GM18517 (cell line): ENCODE results near the gene KCNC2.
"Not testable (repeated sequence)": the region's sequence is repeated elsewhere in the genome, so short reads cannot be mapped to it uniquely, and the experiment has no call there.

Source experiments
- ATAC-seq: cut with Tn5 transposase; IDR thresholded peaks from one replicate; pipeline ENCODE4 v1.9.1; 2021; ENCODE audit warnings: mild to moderate bottlenecking, moderate library complexity; ENCODE audit not compliant: unreplicated experiment

KCNC2 gene

DNA sequence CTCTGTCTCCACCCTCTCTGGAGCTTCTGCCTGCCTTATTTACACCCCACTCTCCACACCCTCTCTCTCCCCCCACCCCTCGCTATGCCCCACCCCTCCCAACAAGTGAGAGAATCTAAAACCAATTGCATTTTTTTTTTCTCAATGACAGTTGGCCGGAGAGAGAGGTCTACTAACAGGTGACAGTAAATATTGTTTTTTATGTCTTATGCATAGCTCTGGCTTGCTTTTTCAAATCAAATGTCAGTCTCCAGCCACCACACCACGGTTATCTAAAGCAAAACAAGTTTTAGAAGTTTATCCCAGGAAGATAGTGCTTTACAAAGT, at the start of gene KCNC2:
Gene KCNC2 (minus strand): TSS at position 28 of the 327 bp plus-strand sequence.
- no peak for ATAC-seq

DNA sequence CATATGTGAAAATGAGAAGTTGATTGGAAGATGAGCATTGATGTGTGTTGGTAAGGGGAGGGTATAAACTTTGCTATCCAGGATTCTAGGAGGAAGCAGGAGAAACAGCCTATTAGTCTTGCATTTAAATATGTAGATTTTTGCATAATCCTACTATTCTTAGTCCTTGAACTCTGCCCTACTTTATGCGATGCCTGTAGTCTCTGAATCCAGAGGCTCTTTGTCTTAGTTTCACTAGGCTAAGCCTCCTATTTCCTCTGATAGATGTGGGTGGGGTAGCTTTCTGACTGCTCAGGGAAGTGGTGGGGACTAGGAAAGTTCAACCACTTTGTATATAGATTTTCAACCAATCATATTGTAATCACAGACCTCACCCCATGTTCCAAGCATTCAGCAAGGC, 49.5 kb upstream of the KCNC2 start:
- no peak for ATAC-seq

DNA sequence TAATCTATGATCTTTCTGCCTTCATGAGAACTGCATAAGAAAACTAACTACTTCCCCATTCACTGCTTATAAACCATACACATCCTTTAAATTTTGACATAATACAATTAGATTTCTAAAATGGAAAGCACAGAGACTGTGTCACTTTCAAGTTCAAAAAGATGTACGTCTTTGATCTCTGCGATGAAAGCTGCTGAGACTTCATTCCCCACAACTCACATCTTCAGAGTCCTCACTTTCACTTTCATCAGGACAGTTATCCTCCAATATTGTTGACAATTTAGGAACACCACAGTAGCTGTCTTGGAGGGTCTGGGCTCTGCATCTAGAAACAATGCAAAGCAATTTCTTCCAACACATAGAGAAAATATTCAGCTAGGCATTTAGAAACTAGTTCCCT, 47.9 kb upstream of the KCNC2 start:
- no peak for ATAC-seq

DNA sequence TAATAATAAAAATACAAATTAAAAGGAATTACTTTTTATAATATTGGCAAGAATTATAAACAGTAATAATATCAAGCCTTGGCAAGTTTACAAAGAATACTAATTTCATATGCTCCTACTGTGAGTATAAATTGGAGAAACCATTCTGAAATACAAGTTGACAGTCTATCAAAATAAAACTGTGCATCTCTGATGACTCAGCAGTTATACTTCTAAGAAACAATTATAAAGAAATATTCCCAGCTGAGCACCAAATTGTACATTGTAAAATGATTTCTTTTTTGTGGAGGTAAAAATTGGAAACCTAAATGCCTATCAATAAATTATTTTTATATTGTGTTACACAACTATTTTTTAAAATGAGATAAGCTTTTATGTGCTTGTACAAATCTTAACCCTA, 35.5 kb upstream of the KCNC2 start:
- no peak for ATAC-seq

DNA sequence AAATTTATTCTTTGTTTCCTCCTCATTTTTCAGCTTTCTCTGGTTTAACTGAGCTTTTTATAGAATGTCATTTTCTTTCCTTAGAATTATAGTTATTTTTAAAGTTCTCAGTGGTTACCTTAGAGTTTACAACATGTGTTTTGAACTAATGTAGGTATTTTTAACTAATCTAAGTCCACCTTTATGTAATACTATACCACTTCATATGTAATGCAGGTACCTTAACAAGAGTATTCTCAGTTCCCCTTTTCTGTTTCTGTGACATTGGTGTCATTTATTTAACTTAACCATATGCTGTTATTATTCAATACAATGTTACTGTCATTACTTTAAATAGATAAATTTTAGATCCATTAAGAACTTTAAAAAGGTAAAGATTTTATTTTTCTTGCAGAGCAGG, 30.3 kb upstream of the KCNC2 start:
- peak; percentile 84 for ATAC-seq

DNA sequence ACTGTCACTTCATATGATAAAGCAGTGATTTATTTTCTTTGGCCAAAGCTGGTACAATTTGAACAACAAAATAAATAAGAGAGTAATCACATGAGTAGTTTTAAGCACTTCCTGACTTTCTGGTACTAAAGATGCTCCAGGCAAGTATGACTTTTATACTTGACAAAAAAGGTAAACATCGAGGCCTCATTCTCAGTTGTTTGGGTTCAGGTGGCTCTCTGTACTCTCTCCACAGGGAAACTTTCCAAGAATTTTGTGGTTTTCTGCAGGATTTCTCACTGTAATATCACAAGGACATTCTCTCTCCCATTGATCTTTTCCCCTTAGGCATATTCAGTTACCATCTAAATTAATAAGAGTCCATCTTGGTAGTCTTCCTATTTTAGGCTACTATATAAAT, 26.6 kb upstream of the KCNC2 start:
- ATAC-seq, result no peak

DNA sequence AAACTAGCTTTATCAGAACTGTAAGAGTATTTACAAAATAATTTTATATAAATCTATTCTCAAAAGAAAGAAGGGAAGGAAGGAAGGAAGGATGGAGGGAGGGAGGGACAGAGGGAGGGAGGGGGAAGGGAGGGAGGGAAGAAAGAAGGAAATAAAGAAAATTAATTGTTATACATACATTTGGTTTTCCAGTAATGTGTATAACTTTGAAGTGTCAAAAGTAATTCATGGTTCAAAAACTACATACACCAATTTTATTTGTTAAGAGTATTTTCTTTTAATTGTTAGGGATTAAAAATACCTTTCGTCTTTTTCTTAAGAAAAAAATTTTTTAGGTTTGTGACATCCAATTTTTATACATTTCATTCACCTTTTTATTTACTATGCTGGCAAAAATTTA, 17.5 kb upstream of the KCNC2 start:
- ATAC-seq, result no peak

DNA sequence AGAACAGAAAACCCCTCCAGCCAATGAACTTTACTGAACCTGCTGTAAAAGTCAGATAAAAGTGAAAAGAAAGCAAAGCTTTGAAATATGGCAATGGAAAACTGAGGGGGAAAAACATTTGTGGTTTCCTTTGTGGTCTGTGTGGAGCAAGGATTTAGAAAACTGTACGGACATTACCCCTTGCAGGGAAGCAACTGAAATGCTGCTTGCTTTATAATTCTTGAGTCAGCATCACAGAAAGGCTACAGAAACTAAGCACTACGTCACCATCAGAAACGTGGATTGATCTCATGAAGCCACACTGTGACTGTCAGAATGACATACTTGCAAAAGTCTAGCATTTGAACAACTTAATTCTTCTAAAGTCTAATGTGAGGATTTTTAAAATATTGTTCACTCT, 2.4 kb upstream of the KCNC2 start:
- no peak for ATAC-seq

DNA sequence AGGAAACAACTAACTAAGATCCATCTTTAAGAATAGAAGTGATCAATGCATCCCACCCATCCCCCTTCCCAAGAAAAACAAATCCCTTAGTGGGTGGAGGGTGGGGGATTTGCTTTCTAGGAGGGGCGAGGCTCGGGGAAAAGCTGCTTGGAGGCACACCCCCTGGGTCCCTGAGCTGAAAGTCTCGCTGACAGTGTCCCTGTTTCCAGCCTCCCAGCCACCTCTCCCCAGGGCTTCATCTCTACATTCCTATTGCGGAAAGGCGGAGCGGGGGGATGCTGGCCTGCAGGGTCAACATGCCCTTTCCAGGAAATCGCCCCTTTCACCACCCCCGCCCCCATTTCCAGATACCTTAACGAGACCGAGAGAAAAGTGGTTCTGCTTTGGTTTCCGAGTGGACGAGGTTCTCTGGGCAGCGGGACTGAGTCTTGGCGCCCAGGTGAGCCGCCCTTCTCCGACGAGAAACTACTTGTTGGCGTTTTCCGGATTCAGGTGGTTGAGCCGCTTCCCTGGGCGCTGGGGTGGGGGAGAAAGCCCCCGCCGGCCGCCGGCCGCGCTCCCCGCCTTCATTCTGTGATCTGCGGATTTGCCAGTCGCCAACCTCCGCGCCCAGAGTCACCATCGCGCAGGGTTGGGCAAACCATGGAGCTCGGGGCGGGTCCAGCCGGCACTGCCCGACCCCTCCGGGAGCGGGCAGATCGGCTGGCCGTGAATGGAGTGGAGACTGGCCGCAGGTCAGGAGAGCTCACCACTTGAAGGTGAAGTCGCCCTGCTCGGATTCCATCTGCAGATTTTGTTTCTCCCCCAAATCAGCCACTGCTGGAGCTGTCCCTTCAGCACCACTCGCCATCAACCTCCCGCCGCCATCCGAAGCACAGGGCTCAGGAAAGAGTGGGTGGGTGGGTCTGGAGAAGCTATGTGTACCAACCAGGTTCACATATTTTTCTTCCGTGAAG, 505 bp downstream of the KCNC2 start:
- ATAC-seq, result no peak

DNA sequence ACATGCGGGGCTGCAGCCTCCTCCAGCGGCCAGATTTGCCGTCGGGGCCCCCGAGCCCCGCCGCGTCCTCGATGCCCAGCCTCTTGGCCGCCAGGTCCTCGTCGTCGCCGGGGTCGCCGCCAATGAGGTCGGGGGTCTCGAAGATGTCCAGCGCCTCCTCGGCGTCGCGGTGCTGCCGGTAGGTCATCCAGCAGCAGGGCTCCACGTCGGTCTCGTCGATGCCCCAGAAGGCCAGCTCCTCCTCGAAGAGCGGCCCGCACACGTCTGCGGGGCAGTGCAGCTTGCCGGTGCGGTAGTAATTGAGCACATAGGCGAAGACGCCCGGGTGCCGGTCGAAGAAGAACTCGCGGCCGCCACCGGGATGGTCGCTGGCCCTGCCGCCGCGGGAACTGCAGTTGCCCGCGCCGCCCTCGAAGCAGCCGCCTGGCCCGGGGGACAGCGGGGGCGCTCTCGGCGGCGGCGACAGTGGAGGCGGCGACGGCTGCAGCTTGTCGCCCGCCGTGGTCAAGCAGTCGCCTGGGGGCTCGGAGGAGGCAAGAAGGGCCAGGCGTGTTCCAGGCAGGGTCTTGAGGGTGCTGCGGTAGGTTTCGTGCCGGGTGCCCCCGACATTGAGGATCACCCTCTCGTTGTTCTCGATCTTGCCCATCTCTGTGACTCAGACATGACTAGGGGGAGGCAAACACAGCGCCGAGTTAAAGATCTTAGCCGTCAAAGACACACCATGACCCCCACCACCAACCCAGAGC, 2.1 kb downstream of the KCNC2 start:
- no peak for ATAC-seq

DNA sequence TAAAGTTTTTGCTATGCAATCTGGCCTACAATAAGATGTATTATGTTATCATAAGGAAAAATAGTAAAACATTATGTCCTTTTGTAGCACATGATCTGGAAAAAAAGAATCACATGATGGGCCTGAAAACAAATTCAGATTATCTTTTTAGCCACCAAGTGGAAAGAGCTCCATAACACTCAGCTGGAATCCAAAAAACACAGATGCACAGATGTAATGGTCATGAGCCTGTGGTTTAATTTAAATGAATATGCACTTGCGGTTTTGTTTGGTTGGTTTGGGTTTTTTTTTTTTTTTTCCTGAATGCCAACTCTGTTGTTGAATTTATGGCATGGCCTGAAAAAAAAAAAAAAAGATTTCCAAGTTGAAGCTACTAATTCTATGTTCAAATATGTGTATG, 4.1 kb downstream of the KCNC2 start:
- no peak for ATAC-seq

DNA sequence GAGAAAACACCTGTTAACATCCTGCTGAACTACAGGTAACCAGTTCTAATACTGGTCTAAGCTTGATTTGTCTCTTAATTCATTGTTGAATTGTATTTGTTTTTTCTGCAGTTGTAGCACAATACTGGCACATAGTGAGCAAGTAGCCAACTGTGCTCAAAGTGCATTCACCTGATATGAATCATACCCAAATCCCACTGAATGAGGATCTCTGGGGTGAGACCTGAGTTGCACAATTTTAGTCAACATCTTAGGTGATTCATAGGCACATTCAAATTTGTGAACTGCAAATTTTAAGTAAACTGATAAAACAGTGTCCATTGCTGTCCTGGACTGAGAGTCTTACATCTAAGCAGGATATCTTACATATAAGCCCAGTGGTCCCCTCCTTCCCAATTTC, 12.8 kb downstream of the KCNC2 start:
- ATAC-seq, result no peak

DNA sequence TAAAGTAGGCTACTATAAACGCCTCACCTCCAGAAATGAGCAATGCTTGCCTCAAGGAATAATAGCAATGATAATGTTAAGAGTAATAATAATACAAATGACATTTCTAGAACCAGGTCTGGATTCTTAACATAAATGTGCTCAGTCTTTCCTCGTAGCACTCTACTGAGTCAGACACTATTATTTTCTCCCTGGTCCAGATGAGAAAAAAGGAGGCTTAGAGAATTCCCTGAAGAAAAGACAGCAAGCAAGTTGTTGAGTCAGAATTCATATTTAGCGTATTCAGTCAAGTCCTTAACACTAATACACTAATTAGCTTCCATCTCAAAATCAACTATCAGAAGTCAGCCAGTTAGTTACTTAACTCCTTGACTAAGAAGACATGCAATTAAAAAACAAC, 13.2 kb downstream of the KCNC2 start:
- no peak for ATAC-seq

DNA sequence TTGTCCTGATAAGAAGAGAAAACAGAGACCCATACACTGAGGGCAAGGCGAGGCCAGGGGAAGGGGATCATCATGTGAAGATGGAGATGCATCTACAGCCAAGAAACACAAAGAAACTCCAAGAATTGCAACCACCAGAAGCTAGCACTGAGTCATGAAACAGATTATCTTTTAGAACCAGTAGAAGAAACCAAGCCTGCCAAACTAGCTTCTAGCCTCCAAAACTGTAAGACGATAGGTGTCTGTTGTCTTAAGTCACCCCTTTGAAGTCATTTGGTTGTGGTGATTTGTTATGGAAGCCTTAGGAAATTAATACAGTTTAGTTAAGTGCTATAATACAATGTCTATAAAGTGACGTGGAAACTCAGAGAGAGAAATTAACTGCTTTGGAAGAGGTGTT, 15.4 kb downstream of the KCNC2 start:
- ATAC-seq, result no peak

DNA sequence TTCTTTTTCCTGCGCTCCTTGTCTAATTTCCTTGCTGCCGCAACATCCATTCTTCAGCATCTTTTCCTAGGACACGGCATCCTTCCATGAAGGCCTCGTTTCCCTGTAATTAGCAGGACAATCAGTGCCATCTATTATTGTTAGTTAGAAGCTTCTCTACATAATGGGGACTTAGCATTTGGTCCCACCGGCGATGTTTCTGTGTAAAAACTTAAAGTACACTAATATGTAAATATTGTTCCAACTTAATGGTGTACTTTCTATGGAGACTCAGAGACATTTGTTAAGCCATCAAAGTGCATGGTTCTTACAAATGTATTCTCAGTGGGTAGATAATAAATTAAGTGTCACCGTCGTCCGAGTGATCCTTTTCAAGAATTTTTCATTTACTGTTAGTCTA, 17.4 kb downstream of the KCNC2 start:
- ATAC-seq, result no peak

DNA sequence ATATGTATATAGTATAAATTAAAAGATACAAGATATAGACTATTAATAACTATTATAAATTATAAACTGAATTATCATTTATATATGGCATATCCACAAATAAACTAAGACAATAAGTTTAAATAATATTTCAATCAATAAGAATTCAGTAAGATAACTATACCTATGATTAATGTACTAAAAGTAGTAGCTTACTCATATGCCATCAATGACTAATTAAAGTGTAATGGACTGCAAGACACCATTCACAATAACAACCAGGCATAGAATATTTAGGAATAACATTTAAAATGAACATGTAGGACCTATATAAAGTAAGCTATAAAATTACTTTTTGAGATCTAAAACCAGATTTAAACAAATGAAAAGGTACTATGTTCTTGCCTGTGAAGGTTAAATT, 18.8 kb downstream of the KCNC2 start:
- no peak for ATAC-seq

DNA sequence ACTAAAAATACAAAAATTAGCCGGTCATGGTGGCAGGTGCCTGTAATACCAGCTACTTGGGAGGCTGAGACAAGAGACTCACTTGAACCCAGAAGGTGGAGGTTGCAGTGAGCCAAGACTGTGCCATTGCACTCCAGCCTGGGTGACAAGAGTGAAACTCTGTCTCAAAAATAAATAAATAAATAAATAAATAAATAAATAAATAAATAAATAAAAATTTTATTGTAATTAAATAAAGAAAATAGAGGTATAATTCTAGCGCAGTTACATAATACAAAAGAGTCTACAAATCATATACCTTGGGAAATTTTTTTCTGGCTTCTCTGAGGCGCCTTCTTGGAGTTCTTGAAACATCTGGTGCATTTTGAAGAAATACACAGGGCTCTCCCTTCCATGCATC, 23.8 kb downstream of the KCNC2 start:
- not testable (repeated sequence) for ATAC-seq

DNA sequence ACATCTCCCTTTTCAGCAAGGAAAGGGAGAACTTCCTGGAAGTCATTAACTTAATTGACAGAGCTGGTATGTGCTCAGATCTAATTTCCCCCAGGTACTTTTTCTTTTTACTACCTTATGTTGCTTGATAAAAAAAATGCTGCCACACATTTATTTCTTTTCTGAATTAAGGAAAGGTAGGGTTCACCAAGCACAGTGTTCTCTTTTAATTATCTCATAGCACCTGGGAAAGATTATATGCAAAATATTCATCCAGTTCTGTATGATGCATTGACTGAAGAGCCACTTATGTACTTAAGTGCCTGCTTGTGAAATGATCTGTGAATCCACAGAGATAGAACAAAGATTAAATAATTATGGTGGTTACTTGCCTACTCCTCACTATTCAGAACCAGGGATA, 25.1 kb downstream of the KCNC2 start:
- no peak for ATAC-seq

DNA sequence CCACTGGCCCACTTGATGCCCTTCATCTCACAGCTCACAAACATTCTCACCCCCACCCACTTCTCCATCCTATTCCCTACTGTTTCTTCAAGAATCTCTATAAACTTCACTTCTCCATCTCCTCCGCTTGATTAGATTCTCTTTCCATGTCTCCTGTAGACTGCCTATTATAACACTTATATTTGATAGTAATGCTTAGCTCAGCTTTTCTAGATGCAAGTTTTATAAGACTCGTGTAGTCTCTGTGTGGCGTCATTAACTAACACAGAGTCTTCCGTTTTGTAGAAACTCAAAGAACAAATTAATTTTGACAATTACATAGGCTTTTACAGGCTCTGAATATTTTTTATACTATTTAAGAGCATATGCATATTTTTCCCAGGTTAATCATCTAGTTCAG, 25.7 kb downstream of the KCNC2 start:
- ATAC-seq, result no peak

DNA sequence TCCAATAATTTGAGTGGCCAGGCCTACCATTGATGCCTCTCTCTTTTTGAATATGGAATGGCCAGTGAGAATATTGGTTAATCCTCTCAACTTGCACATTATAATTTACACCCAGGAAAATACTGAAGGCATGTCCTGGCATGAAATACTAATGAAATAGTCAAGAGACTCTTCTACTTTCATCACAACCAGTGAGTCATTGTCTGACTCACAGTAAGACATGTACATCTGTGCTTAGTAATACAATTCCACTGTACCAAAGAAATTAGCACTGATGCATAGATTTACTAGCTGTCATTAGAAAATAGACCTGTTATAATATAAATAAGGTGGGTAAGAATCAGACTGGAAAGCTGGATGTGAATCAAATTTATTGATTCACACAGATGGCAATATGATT, 31.6 kb downstream of the KCNC2 start:
- ATAC-seq, result peak; percentile 67

DNA sequence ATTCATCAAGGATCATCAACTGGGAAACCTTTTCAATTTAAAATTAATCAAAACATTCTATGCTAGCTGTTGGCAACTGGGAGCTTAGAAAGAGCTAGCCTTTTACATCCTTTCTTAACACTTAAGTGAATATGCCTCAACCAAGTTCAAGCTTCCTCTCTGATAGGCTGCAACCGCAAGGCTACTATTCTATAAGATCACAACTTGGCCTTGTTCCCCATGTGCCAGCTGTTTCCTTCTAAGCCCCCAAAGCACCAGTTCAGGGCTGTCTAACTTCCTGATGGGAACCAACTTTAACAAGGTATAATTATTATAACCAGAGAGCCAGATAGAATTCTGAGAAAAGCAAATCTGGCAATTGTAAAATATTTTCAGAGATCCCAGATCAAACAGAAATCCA, 37.0 kb downstream of the KCNC2 start:
- no peak for ATAC-seq

DNA sequence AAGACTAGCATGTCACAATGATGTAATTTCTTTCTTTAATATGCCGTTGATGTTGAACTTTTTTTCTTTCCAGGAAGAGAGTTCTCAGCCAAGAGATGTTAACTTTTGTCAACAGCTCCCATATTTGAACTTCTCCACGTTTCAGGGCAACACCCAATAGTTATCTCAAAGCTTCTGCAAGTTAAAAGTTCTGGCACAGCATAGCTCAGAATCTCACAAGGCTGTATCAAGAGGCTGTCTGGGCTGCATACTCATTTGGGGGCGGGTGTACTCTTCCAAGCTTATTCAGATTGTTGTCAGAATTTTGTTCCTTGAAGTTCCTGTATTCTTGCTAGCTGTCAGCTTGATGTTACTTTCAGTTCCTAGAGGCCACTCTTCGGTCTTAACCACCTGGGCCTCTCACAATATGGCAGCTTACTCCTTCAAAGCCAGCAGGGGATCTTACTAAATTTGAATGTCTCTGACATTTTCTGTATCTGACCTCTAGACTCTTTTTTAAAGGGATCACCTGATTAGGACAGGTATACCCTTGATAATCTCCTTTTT, 38.9 kb downstream of the KCNC2 start:
- no peak for ATAC-seq
